Activated effector memory CD4-positive, alpha-beta T cell treated with anti-CD3 and anti-CD28 coated beads, Interleukin-2, amount 50 U/mL, for 16 hours (primary cell): ENCODE data around the gene CUBN.

Experiments used
- DNase-seq: peaks from one replicate; pipeline ENCODE4 v3.0.0-alpha.2; 2020

Gene CUBN

GRCh38 chr10:16905320-16905719 lies 224.3 kb downstream of the CUBN start:
- DNase-seq: no peak

GRCh38 chr10:16904639-16905061 lies 225.0 kb downstream of the CUBN start:
- no peak for DNase-seq

GRCh38 chr10:16904049-16904448 lies 225.6 kb downstream of the CUBN start:
- no peak for DNase-seq

GRCh38 chr10:16902606-16903005 lies 227.0 kb downstream of the CUBN start:
- DNase-seq: no peak

- DNase-seq: no peak
Observed at GRCh38 chr10:16901106-16901505, 228.5 kb downstream of the CUBN start.

- no peak for DNase-seq
Observed at GRCh38 chr10:16896993-16897392, 232.6 kb downstream of the CUBN start.

- no peak for DNase-seq
Observed at GRCh38 chr10:16894821-16895220, 234.8 kb downstream of the CUBN start.

- no peak for DNase-seq
Observed at GRCh38 chr10:16893664-16894063, 235.9 kb downstream of the CUBN start.

- peak; percentile 81 for DNase-seq
Observed at GRCh38 chr10:16891375-16892313, 238.0 kb downstream of the CUBN start.

GRCh38 chr10:16890691-16891090 lies 238.9 kb downstream of the CUBN start:
- DNase-seq: no peak

GRCh38 chr10:16887565-16887964 lies 242.0 kb downstream of the CUBN start:
- DNase-seq: no peak

- DNase-seq: no peak
Observed at GRCh38 chr10:16886031-16886430, 243.6 kb downstream of the CUBN start.

GRCh38 chr10:16884497-16884896 lies 245.1 kb downstream of the CUBN start:
- DNase-seq: no peak

GRCh38 chr10:16883084-16883483 lies 246.5 kb downstream of the CUBN start:
- DNase-seq: no peak

GRCh38 chr10:16870331-16870730 lies 259.3 kb downstream of the CUBN start:
- no peak for DNase-seq

GRCh38 chr10:16867990-16868389 lies 261.6 kb downstream of the CUBN start:
- DNase-seq: no peak

- no peak for DNase-seq
Observed at GRCh38 chr10:16867556-16867955, 262.1 kb downstream of the CUBN start.

GRCh38 chr10:16866541-16867275 lies 262.9 kb downstream of the CUBN start:
- DNase-seq: no peak

GRCh38 chr10:16865766-16866165 lies 263.8 kb downstream of the CUBN start:
- no peak for DNase-seq

GRCh38 chr10:16863766-16864165 lies 265.8 kb downstream of the CUBN start:
- DNase-seq: no peak

GRCh38 chr10:16857419-16857818 lies 272.2 kb downstream of the CUBN start:
- DNase-seq: no peak

- no peak for DNase-seq
Observed at GRCh38 chr10:16856567-16856966, 273.0 kb downstream of the CUBN start.

- DNase-seq: no peak
Observed at GRCh38 chr10:16856092-16856491, 273.5 kb downstream of the CUBN start.

GRCh38 chr10:16854623-16855022 lies 275.0 kb downstream of the CUBN start:
- no peak for DNase-seq
